Hypothalamus (tissue), 51 donors: ENCODE data around the gene MAGI2.
A peak's percentile ranks its signal among the peaks of the same experiment; 100 is the strongest.

Experiments
- DNase-seq, 51 donors: peaks; one replicate each; lab custom pipeline; 2025; lab: John Stamatoyannopoulos, UW

MAGI2 gene

DNA sequence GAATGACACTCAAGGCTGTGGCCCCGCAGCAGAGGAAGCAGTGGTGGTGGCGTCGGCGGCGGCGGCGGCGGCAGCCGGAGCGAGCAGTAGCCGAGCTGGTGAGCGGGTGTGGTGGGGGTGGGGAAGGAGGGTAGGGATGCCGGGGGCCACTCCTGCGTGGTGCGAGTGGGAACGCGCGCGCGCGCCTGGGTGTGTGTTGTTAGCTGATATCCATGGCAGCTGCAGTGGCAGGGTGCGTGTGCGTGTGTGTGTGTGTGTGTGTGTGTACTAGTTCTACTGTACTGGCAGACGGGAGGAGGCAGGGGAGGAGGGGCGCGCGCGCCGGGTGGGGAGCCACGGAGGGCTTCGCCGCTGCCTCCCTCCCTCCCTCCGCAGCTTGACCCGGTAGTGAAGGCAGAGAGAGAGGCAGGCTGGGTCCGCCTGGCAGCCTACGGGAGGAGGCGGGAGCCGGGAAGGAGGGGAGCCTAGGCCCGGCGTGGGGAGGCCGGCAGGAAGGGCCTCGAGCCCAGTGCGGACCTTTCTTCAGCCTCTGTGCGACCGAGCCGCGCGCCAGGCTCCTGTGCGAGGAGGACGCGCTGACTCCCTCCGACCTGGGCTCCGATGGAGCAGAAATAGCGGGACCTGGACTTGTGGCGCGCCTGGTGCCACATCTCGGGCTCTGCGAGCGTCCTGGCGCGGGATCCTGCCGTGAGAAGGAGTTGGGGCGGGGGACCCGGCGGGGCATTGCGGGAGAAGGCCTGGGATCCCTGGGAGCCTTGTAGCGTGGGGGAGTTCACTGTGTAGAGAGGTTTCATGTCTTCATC lies at the start of gene MAGI2:
MAGI2 (minus strand) TSS at position 110 of the 803 bp plus-strand sequence. CDS start 347 bp downstream, outside the sequence.
- peak; percentile 56 to 95 (median 88) for DNase-seq

DNA sequence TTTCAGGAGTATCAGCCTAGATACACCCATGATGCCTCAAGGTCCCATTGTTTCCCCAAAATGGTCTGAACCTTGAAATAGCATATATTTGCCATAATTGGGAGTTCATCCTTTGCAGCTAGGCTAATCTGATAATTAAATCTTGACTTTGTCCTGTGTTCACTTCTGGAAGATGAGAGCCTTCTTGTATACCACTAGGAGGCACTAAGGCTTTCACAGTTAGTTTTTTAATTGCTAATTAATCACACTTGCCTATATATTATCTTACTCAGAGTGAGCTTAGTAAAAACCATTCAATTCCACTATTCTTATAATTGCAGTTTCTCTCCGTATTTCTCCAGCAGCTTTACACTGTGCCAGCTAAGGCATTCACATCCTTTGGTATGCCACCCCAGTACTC lies 48.7 kb upstream of the MAGI2 start:
- no peak for DNase-seq

DNA sequence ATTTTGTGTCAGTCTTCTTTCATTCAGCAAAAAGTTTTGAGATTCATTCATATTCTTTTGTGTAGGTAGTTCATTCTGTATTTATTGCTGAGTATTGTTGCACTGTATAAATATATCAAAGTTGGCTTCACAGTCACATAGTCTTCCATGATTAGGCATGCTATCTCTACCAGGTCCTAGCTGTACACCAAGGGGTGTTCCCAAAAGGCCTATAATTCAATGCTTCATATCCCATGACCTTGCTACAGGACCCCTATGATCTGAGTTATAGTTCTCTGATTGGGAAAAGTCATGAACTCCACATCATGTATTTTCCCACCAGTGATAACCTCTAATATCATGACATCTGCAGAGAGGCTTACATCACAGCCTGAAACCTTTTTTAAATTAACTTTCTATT lies 47.3 kb upstream of the MAGI2 start:
- no peak for DNase-seq

DNA sequence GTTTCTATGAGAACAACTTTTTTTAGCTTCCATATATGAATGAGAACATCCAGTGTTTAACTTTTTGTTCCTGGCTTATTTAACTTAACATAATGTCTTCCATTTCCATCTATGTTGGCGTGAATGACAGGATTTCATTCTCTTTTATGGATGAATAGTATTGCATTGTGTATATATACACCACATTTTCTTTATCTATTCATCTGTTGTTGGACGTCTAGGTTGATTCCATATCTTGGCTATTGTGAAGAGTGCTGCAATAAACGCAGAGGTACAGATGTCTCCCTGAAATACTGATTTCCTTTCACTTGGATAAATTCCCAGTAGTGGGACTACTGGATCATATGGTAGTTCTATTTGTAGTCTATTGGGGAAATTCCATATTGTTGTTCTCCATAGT lies 44.3 kb upstream of the MAGI2 start:
- no peak for DNase-seq

DNA sequence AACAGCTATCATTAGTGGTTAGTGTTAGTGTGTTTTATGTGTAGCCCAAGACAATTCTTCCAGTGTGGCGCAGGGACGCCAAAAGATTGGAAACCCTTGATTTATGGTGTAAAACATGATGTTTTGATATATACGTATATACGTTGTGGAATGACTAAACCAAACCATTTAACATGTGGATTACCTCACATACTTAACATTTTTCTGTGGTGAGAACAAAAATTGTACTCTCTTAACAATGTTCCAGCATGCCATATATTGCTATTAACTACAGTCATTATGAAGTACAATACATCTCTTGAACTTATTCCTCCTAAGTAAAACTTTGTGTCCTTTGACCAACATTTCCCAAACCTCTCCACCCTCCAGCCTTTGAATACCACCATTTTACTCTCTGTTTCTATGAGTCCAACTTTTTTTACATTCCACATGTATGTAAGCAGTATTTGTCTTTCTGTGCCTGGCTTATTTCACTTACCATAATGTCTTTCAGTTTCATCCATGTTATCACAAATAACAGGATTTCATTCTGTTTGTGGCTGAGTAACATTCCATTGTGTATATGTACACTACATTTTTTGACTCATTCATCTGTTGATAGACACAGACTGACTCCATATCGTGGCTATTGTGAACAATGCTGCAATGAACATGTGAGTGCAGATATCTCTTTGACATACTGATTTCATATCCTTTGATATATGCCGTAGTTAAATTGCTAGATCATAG lies 42.2 kb upstream of the MAGI2 start:
- DNase-seq = no peak

DNA sequence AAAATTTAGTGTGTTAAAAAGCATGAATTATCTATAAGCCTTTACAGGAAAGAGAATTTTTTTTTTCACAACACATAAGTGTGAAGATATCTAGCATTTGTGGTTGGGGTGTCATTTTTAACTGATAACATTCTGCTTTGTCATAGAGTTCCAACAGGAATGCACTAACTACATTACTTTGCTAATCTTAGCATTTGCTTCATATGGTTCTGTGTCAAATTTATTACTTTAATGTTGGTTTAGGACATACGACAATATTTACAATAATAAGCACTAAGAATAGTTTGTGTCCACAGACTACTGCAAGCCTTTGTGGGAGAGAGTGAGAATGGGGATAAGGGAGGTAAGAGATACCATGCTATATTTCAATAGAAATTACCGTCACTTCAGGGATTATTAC lies 40.6 kb upstream of the MAGI2 start:
- no peak for DNase-seq

DNA sequence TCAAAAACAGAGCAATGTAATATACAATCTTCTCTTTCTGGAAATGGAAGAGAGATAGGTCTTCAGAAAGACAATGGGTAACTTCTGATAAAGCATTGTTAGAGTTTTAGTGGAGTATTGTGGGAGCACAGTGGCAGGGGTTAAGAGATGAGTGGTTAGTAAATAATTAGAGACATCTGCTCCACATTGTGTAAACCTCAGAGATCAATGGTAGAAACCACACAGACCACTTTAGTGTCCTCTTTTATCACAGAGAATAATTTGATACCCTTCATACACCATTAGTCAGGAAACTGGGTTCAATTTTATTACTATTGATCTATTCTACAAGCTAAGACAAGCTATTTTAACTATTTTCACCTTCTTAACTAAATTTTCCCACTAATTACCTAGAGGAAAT lies 35.9 kb upstream of the MAGI2 start:
- DNase-seq = no peak

DNA sequence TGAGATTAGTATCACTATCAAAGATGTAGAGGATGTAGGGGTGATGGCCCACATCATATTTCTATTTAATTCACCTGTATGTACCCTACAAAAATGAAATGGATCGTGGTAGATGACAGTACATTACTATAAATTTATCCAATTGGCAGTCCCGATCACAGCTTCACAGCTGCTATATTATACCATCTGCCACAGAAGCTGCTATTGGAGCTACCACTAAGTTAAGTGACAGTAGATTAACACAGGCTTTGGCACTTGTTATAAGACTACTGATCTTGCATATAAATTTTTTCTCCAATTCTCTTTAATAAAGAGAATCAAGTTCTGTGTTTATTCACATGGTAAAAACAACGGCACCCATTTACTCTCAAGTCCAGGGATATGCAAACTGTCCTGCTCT lies 24.9 kb upstream of the MAGI2 start:
- no peak for DNase-seq

DNA sequence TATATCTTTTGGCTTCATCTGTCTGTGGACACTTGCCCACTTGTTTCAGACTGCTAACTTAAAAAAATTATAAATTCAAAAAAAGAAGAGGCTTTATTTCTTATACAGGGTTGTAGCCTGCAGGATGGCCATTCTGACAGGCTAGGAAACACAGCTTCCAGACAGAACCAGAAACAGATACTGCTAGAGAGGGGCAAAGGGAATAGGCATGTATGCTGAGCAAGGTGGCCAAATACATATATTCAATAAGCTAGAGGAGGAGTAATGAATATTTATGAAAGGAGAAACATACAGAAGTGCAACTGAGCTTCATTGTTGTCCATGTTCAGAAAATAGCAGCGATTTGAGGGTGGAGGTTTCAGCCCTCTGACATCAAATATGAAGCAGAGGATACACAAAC lies 22.0 kb upstream of the MAGI2 start:
- no peak for DNase-seq

DNA sequence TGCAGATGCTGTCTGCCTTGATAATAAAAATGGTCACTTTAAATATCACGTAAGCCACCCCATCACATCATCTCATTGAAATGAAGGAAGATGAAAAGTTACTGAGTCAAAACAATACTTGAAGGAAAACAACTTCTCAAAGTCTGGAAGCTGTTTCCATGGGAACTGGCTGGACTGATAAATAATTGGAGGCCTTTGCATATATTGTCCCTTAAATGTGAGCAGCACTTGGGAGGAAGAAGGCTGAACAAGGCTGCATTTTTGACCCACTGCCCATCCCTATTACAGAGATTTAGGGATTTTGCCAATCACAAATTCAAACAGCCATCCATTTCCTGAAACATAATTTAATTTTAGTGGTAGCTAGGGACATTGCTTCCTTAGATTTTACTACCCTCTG lies 18.2 kb upstream of the MAGI2 start:
- no peak for DNase-seq

DNA sequence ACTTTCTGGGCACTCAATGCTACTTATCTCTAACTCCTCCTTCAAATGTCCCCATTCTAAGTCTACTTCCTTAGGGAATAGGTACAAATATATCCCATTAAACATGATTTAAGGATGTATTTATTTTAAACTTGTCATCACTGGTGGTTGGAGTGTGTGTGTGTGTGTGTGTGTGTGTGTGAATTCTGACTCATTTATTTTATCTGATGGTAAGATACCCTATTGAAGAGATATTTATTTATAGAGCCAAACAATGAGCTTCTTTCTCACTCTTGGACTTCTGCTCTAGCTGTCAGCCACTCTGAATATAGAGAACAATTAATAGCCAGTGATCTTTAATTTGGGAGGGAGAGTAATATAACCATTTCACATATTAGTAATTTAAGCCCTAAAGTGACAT lies 17.8 kb upstream of the MAGI2 start:
- DNase-seq = no peak

DNA sequence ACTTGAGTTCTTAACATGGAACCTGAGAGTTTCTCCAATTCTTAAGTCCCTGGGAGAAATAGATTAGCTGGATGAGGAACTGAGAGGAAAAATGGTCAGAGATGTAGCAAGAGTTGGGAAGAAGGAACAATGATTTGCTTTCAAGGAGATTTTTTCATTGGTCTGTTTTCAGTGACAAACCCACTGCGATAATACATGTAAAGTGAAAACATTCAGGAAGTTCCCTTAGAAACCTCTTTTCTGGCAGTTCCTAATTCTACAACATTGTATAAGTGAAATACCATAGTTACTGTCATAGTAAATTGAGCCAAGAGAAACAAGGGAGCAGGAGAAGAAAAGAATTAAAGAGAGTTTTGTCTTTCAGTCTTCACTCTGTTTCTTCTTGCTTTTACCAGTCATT lies 12.1 kb upstream of the MAGI2 start:
- DNase-seq = no peak

DNA sequence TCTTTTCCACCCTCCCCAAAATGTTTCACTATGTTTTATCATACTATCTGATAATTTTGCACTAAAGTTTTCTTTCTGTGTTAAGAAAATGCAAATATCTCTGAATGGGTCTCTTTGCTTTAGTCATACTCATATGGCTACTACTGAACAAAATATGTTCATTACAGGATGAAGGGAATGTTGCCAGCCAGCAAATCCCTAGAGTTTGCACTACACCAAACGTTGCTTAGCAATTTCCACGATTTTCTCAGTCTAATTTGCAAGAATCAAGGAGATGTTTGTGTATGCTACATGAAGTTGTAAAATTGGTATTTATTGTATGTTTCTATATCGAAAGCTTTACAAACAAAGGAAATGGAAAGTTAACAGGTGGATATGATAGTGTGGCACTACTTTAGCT lies 10.6 kb upstream of the MAGI2 start:
- DNase-seq = no peak

DNA sequence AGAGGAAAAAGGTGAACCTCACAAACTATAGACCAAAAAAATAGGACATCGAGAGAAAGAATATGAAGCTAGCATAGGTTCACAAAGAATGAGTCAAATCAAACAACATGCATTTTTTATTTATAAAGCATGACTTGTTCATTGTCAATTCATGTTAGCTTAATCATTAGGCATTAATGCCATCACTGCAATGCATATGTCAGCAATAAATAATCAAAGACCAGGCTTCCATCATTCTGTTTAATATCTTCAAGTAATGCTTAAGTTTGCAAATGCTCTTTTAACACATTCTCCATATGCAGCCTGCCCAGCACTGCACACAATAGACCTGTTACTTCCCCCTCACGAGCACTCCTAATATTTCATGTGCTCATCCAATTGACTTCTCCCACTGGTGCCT lies 8.9 kb upstream of the MAGI2 start:
- DNase-seq = no peak

DNA sequence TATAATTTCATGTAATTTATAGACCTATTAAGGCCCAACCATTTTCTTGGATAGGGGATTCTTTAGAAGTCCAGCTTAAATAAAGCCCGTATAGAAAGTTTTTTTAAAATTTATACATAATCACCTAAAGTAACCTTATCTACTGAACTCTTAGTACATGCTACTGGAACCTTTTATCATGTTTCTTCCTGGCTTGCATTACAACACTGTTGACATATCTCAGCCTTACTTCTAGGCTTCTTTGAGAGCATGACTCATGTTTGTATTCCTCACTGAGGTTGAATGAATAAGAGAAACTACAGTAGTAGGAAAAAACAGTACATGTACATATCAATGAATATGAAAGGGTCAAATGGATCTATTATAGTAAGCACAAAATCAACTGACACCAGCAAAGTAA lies 8.2 kb upstream of the MAGI2 start:
- no peak for DNase-seq

DNA sequence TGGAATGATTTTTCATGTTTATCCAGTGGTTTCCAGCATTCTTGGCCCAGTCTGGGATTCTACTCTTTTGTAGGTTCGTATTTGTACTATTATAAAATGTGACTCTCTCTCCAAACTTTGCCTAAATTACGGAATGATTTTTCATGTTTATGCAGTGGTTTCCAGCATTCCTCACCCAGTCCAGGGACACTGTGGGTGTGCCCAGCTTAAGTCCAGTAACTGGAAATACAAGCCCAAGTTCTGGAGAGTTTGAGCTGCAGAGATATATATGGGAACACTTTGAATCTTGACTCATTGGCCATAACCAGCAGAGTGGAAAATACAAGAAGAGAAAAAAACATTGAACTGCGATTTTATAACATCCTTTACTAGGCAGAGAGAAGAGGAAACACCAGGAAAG lies 5.9 kb upstream of the MAGI2 start:
- no peak for DNase-seq

DNA sequence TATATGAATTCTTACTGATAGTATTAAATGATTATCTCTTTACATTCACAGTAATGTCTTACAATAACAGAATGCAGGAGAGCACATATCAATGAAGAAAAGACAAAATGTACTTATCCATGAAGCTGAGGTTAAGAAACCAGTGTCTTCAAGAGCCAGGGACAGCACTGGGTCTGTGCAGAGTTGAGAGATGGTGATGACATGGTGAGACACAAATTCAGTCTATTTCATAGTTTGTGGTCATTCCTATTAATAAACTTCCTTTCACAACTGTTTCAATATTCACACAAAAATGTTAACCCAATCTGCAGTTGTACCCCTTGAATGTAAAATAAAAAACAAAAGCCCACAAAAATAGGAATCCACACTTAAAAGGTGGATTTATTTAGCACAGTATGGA lies 5.3 kb upstream of the MAGI2 start:
- DNase-seq = no peak

DNA sequence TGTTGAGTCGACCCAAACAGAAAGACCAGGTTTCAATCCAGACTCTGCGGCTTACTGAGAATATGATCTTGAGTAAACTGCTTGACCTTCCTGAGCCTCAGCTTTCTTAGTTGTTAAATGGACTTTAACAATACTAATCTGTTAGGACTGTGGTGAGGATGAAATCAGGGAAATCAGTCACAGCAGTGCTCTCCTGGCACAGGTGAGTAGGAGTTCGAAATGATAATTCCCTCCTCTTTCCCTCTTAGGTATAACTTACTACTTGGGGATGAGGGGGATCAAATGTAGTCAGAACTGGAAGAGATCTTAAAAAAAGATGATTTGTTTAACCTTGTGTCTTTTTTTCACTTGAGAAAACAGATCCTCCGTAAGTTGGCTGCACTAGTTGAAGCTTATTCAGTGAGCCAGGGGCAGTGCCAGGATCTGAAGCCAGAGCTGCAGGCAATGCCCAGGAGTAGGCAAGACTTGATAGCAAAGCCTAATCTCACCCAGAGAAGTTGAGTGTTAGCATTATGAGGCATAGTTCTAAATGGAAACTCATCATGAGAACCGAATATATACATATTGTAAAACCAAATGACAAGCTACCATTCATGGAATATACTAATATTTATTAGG lies 1.8 kb upstream of the MAGI2 start:
- DNase-seq = peak in 9 of 51 donors; percentile 3 to 46 (median 12)

DNA sequence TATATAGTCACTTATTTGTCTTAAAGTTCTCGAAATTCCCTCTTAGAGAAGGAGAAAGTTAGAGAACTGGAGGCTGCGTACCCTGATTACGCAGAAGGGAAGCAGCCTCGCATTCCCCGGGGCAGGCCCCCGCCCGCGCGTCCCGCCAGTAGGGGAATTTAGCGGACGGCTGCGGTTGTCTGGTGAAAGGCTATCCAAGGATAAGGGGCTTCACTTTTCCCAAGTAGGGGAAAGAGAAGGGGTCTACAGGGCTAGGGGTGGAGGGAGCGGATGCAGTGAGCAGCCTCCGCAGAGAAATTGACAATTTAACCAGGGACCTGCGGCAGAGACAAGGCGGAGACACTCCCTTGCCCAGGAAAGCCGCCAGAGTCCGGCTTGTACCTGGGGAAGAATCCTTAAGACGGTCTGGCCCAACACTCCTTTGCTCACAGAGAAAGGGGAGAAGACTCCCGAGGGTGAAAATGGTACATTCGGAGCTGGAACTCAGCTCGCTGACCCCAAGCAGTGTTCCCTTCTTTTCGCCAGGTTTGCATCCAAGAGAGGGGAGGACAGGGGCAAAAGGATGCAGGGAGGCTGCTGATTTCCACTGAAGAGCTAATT lies 994 bp upstream of the MAGI2 start:
- peak in 37 of 51 donors; percentile 4 to 81 (median 45) for DNase-seq

DNA sequence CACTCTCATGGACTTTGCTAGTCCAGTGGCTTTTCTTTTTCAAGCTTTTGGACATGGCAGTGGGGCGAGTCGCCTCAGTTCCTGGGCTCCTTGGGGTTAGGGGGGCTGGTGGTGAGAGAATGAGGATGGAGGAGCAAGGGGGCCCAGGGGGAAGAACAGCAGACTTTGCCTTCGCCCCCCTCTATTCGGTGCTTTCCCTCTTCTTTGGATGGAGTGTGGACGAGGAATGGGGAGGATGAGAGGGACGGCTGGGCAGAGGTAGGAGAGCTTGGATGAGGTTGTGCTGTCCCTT lies 255 bp downstream of the MAGI2 start:
- DNase-seq = peak in 5 of 51 donors; percentile 46 to 69 (median 47)

DNA sequence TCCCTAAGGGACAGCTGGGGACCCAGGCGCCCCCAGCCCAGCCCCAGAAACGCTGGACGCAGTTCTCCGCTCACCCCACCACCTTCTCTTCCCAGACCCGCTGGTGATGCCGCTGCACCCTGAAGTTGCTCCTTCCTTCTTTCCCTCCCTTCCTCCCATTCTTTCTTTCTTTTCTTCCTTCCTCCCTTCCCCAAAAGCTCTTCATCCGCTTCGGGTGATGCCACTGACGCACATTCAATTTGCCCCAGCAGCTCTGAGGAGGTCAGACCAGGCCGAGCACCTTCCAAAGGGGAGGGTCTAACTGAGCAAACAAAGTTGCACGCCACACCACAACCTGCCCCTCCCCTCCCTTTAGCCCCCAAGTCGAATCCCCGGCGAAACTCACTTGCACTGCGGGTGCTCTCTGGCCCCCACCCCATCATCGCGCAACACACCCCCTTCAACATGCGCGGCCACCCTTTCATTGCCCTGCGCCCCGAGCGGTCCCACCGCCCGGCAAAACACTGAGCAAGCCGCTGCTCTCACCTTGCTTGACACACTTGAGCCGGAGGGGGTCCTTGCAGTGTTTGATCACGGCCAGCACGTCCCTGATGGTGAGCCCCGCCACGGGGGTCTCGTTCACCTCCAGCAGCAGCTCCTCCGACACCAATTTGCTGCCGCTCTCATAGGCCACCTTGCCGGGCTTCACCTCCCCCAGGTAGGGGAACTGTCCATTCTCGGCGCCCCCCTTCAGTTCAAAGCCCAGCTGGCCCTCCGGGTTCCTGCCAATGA lies 787 bp downstream of the MAGI2 start:
- peak in 29 of 51 donors; percentile 8 to 75 (median 44) for DNase-seq
